Neutrophil (primary cell): Measurements from ENCODE around the gene TECTA.
"Not testable (repeated sequence)": the region's sequence is repeated elsewhere in the genome, so short reads cannot be mapped to it uniquely, and the experiment has no call there.

Experiments
- H3K27ac ChIP-seq: fragments of 200-600 bp; sonication (generic); 2 replicates; pipeline ENCODE4 v1.5.1; 2016; ENCODE audit warnings: mild to moderate bottlenecking, moderate library complexity
- H3K27me3 ChIP-seq: fragments of 200-600 bp; sonication (generic); 2 replicates; pipeline ENCODE4 v1.6.0; 2016; ENCODE audit warnings: mild to moderate bottlenecking
- H3K36me3 ChIP-seq: fragments of 200-600 bp; sonication (generic); 2 replicates; pipeline ENCODE4 v1.5.1; 2017
- H3K4me1 ChIP-seq, 2 experiments: fragments of 200-600 bp in 1 of 2; sonication (generic) in 1 of 2; 1 replicate in 1 of 2; 2 replicates in 1 of 2; pipeline versions ENCODE4 v1.5.1 to v1.6.1; 2013 to 2016; ENCODE audit warnings: low read depth in 1 of 2, low read length in 1 of 2, mild to moderate bottlenecking in 1 of 2, moderate library complexity in 1 of 2; ENCODE audit not compliant: control insufficient read depth in 1 of 2, insufficient read depth in 1 of 2
- H3K4me3 ChIP-seq, 2 experiments: fragments of 200-600 bp in 1 of 2; sonication (generic) in 1 of 2; 1 replicate in 1 of 2; 2 replicates in 1 of 2; pipeline ENCODE4 v1.5.1; 2013 to 2016; ENCODE audit warnings: low read depth in 1 of 2, low read length in 1 of 2, mild to moderate bottlenecking in 1 of 2, moderate library complexity in 1 of 2
- H3K9me3 ChIP-seq: fragments of 200-600 bp; sonication (generic); 2 replicates; pipeline ENCODE4 v1.5.1; 2016
- CTCF ChIP-seq: fragments of 200-600 bp; sonication (generic); IDR thresholded peaks from 2 replicates; pipeline ENCODE4 v1.5.1; 2016; ENCODE audit warnings: antibody characterized with exemption

The TECTA gene

DNA sequence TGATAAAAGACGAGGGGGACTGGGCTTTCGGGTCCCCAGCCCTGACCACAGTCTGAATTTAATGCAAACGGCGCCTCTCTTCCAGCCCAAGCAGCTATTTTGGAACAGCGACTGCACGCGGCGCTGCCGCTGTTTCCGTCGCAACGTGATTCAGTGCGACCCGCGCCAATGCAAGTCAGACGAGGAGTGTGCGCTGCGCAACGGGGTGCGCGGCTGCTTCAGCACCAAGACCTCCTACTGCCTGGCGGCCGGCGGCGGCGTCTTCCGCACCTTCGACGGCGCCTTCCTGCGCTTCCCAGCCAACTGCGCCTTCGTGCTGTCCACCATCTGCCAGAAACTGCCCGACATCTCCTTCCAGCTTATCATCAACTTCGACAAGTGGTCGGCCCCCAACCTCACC, 56.7 kb downstream of the TECTA start:
- Histone ChIP-seq H3K4me1 (no peaks in the 10 kb centered on the region), H3K9me3 (no peaks in the 10 kb centered on the region), H3K36me3 (no peaks in the 10 kb centered on the region), H3K27me3 (peaks cover 38% of the 10 kb centered on the region), H3K27ac (no peak overlapping the region), H3K4me3 (no peak overlapping the region)
- TF ChIP-seq CTCF = no peak

DNA sequence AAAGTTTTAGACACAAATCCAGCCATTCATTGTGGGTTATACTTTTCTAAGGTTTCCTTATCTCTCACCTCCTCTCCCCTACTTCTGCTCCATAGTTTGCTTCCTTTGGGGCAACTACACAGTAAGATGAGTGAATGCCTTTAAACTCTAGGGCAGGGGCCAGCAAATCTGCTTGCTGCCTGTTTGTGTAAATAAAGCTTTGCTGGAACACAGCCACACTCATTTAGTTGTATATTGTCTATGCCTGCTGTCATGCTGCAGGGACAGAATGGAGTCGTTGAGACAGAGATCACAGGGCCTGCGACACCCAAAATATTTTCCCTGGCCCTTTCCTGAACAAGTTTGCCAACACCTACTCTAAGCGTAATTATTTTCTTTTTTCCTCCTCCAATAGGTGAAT, 58.7 kb downstream of the TECTA start:
- H3K36me3 ChIP-seq = no peaks in the 10 kb centered on the region
- no peaks in the 10 kb centered on the region for H3K9me3 ChIP-seq
- no peaks in the 10 kb centered on the region for H3K4me1 ChIP-seq
- H3K4me3 ChIP-seq = no peak overlapping the region
- no peak overlapping the region for H3K27ac ChIP-seq
- no peak for TF ChIP-seq CTCF
- peaks cover 34% of the 10 kb centered on the region for H3K27me3 ChIP-seq

- H3K9me3 ChIP-seq = no peaks in the 10 kb centered on the region
- no peaks in the 10 kb centered on the region for H3K4me1 ChIP-seq
- H3K27ac ChIP-seq = no peak overlapping the region
- no peak overlapping the region for H3K4me3 ChIP-seq
- H3K36me3 ChIP-seq = no peaks in the 10 kb centered on the region
- peaks cover 48% of the 10 kb centered on the region for H3K27me3 ChIP-seq
- TF ChIP-seq CTCF = no peak
Observed at GRCh38 chr11:121161349-121161917, 60.4 kb downstream of the TECTA start.

DNA sequence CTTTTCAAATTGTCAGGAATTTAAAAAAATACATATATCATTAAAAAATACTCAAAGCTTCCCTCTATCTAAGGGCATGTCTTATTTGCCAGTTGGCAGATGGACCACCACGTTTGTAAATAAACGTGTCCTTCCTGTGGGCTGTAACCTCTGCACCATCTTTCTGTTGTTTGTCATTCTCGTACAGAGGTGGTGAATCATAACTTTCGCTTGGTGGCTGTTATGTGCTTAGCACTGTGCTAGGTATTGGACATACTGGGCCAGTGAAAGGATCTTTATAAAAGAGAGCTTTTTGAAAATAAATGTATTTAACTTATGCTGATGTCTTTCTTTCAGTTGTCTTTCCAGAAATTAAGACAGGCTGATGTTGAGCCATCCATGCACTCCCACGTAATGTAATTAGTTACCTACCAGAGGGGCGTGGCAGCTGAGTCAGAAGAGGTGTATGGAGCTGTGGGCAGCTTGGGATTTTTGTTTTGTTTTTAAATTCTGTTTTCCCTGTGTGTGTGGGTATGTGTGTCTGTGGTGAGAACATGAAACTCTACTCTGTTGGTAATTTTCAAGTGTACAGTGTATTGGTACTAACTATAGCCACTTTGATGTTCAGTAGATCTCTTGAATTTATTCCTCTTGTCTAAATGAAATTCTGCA, 62.7 kb downstream of the TECTA start:
- Histone ChIP-seq H3K27ac (no peak overlapping the region), H3K27me3 (peaks cover 30% of the 10 kb centered on the region), H3K9me3 (no peaks in the 10 kb centered on the region), H3K4me3 (no peak overlapping the region), H3K36me3 (no peaks in the 10 kb centered on the region), H3K4me1 (no peaks in the 10 kb centered on the region)
- no peak for TF ChIP-seq CTCF

GRCh38 chr11:121177629-121178028, 76.6 kb downstream of the TECTA start:
- not testable (repeated sequence) for H3K9me3 ChIP-seq, H3K36me3 ChIP-seq

DNA sequence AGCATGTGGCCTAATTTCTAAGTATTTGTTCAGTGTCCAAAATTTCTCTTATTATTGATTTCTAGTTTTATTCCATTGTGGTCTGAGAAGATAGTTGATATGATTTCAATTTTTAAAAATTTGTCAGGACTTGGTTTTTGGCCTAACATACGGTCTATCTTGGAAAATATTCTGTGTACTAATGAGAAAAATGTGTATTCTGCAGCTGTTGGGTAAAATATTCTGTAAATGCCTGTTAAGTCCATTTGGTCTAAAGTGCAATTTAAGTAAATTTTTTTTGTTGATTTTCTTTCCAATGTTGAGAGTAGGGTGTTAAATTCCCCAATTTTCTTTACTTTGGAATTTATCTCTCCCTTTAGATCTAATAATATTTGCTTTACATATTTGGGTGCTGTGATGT, 78.3 kb downstream of the TECTA start:
- no peaks in the 10 kb centered on the region for H3K36me3 ChIP-seq
- no peaks in the 10 kb centered on the region for H3K4me1 ChIP-seq
- TF ChIP-seq CTCF = no peak
- H3K4me3 ChIP-seq = no peak overlapping the region
- H3K27me3 ChIP-seq = no peaks in the 10 kb centered on the region
- H3K27ac ChIP-seq = no peak overlapping the region
- H3K9me3 ChIP-seq = no peaks in the 10 kb centered on the region

More at GRCh38 chr11:121177629-121178028, 76.6 kb downstream of the TECTA start:
- not testable (repeated sequence) for H3K4me3 ChIP-seq, H3K27ac ChIP-seq, H3K4me1 ChIP-seq, H3K27me3 ChIP-seq
